GM18861 (cell line): ENCODE measurements around the gene SLFN14.
"Not testable (repeated sequence)": the region's sequence is repeated elsewhere in the genome, so short reads cannot be mapped to it uniquely, and the experiment has no call there.

Experiments
- ATAC-seq: cut with Tn5 transposase; IDR thresholded peaks from one replicate; pipeline ENCODE4 v1.9.1; 2021; ENCODE audit not compliant: unreplicated experiment

The SLFN14 gene

DNA sequence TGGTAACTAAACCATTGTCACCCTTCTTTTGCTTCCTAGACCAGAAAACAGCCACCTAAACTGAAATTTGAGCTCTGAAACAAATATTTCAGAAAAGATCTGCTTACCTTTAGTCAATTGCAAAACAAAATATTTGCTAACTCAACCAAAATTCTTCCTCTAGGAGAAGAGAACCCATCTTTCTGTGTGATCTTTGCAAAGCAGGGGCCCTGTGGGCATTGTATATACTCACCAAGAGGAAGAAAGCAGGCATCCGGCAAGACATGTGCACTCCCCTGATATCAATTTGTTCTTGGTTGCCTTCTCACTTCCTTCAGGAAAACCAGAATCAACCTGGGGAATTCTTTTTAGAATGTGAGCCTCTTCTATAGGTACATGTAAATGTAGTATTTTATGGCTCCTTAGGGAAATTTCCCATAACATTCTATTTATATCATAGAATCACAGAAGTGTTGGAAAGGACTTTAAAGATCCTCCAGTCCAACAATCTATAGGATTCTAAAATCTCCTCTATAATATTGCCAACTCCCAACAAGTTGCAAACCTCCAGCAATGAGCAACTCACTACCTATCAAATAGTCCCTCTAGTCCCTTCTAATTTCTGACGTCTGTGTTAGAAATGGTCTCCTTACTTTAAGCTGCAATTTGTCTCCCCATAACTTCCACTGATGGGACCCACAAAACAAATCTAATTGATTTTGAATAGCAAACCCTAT, 966 bp downstream of the SLFN14 start:
- no peak for ATAC-seq

DNA sequence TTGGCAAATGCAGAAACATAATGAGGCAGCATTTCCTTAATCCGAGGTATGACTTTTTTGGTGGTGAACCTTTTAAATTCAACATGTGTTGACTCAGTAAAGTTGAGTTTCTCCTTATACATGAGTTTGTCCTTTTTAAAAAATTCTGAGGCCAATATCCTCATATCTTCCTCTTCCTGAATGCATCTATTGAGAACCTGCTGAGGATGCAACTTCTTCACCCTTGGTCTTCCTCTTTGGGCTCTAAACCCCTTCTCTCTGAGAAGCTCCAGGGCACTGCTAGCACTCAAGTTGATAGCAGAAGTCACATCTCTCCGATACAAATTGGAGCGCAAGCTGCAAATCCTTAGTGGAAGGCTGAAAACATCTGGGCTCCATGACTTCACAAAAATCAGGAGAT, 3.3 kb downstream of the SLFN14 start:
- no peak for ATAC-seq

DNA sequence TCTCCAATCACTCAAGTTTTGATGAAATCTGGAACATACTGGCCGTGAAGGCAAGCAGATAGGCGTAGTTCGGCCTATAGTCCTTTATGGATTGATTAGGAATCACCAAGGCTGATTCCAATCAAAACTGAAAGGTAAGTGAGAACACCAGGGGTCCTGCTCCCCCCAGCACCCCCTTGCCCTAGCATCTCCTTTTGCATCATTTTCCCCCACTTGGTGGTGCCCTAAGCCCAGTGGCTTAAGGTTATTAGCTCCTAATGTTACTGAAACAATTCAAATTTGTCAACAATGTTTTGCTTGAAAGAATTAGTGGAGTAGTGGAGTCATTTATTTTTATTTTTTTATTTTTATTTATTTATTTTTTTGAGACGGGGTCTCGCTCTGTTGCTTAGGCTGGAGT, 4.9 kb downstream of the SLFN14 start:
- no peak for ATAC-seq

DNA sequence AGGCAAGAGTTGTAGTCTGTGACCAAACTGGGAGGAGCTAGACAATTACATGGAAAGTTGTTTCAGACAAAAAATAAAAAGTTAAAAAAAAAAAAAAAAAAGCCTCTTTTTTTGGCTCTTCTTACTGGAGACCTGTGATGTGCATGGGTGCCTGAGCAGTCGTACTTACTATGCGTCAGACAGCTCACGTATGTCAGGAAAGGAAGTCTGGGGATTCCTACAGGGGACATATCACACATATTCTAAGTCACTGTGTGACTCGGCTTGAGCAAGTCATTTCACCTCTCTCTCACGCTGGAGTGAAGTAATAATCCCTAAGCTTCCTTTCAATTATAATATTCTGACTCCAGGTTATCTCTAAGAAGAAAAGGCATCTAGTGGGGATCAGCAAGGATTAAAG, 6.0 kb downstream of the SLFN14 start:
- ATAC-seq, result no peak

DNA sequence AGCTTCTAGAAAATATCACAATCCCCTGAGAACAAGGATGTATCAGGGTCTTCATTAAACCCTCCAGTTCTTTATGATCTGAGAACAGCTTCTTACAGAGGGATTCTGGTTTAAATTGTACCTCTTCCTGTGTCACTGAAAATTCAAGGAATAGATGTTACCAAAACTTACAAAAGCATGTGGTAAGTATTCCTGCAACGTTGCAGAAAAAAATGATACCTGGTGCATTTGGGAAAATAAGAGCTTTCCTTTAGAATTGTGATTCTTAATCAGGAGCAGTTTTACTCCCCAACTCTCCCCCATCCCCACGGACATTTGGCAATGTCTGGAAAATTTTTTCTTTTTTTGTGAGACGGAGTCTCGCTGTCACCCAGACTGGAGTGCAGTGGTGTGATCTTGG, 7.3 kb downstream of the SLFN14 start:
- ATAC-seq, result no peak

DNA sequence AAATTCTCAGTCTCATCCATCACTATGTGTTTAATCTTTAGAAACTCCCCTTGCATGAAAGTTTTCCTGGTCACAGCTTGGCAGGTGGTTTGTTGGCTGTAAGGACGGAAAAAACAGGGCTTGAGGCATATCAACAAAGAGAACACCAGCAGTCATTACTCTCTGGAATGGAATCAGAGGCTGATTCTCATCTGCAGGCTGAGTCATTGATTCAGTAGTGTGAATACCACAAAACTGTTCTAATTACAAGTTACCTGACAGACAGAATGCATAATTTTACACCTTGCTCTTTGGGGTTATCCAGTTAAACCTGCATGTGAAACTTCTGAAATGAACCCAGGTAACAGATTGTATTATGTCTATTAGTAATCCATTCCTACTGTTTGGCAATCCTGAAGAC, 11.6 kb downstream of the SLFN14 start:
- no peak for ATAC-seq

DNA sequence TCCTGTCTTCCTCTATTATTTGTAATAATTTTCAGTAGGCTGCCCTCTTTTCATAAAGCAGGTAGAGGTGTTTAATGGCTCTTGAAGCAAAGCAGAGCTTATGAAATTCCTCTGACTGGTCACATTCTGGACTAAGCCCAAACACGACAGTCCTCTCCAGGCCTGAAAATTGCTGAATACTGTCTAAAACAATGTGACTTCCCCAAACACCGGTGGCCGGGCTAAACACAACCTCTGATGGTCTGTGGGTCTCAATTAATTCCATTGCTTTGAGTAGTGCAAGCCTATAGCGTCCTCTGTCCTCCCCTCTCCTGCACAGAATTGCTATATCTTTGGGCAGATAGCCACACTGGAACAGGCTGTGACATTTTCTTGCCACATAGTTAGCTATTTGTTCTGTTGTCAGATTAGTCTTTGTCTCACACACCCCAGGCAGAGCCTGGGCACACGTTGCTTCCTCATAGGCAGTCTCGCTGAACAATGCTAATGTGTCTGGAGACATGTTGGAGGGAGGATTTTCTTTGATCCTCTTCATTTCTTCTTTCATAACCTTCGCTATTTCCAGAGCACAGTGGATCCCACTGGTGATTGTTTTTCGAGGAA, 12.3 kb downstream of the SLFN14 start:
- no peak for ATAC-seq

DNA sequence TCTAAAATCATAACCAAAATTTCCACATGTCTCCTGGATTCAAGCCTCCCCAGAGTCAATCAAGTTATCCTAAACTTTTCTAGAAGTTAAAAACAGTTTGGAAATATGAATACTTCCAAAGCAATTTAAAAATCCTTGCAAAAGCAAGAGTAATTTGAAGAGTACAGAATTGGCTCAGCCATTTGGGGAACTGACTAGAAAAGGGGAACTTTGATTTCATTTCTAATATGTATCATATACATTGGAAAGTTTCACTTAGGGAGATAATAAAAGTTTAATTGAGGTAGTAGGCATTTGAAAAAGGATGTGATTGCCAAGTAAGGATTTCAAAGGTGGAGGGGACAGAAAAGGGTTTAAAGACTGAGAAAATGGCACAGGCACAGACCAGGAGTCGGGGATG, 14.1 kb downstream of the SLFN14 start:
- no peak for ATAC-seq

DNA sequence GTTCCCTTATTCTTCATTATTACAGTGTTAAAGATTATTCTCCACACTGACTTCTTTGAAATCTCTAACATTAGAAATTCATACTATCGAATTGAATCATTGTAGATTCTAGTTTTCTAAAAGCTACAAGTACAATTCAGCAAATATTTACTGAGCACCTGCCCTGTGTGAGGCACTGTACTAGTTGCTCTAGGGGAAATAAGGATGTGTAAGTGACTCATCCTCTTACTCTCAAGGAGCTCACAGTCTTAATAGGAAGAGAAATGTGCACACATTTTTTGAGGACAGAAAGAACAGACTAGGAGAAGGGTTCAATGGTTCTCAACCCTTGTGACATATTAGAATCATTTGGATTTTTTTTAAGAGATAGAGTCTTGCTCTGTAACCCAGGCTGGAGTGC, 15.5 kb downstream of the SLFN14 start:
- ATAC-seq, result no peak

DNA sequence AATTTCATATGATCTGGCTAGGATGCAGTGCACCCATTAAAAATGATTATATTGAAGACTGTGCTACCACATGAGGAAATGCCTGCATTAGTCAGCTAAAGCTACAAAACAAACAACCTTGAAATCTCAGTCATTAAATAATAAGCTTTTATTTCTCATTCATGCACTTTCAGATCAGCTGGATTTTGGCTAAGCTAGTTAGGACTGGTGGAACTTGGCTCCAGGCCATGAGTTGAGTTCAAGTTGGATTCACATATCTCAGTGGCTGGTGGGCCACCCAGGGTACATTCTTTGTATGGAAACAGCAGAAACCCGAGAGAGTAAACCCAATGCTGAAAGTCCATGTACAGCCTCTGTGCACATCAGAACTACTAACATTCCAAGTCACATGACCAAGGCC, 16.8 kb downstream of the SLFN14 start:
- ATAC-seq, result no peak

DNA sequence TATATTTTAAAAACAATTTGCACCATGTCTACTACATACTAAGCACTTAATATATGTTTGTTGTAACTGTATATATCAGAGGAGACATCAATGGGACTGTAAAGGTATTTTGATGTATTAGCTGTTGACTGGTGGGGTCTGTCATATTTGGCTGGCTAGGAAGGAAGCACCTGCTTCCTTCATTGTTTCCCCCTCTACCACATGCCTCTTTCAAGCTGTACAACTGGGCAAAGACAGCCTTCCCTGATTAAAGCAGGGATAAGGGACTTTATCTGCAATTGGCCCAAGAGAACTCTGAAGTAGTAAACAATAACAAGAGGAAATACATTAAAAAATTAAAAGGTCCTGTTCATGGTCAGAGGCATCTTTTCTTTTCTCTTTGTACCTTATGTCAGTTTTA, 17.6 kb downstream of the SLFN14 start:
- ATAC-seq, result no peak

DNA sequence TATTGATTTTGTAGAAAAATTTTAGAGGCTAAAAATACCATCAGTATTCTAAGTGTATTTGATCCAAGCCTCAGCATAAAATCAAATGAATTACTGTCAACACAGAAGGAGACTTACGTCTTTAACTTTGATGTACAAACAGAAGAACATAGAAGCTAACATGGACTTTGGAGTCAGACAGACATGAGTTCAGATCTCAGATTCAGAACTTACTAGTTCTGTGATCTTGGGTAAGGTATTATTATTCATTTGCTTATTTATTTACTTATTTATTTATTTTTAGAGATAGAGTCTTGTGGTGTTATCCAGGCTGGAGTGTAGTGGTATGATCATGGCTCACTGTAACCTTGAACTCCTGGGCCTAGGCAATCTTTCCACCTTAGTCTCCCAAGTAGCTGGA, 19.2 kb downstream of the SLFN14 start:
- no peak for ATAC-seq

DNA sequence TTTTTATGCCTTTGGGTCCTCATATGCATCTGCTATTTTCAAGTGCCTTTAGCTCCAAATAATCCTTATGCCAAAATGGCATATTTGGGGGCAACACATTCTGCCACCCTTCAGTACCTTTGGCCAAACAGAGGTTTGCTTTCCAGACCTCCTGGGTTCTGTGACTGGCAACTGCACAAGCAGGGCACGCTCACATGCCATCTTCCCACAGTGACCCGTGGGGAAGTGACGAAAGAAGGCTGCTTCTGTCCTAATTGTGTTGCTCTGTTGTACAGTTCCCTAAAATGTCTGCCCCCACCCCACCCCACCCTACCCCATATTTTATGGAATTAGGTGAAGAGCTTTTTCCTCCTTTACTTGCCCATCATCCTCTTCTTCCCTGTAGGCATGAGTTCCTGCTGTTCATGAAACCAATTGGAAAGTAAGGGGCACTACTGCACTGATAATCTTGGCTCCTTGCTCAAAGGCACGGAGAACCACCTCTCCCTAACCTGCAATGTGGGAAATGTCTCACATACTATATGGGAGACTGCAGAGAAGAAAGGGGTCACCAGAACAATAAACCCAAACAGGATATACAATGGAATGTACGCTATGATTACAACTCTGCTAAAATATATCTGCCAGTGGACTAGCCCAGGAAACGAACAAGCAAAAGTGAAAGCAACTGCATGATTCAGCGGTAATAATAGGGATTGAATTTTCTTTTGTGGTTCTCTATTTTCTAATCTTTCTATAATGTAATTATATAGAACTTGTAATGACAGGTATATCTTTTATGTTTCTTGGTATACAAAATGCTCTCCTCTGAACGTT, 19.8 kb downstream of the SLFN14 start:
- ATAC-seq, result no peak

DNA sequence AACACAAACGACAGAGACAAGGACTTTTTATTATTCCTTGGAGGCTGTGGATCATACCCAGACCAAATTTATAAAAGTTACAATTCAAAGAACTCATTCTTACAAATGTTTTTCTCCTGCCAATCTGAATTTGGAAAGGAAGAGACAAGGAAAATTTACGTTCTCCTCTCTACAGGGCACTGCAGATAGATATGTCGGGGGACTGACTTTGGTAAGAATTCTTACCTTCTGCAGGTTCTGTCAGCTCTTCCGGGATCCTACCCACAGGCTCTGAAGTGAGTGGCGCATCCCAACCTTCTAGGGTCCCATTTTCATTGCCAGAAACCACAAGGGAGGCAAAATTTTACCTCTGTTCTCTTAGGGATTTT, 21.0 kb downstream of the SLFN14 start:
- ATAC-seq, result no peak

DNA sequence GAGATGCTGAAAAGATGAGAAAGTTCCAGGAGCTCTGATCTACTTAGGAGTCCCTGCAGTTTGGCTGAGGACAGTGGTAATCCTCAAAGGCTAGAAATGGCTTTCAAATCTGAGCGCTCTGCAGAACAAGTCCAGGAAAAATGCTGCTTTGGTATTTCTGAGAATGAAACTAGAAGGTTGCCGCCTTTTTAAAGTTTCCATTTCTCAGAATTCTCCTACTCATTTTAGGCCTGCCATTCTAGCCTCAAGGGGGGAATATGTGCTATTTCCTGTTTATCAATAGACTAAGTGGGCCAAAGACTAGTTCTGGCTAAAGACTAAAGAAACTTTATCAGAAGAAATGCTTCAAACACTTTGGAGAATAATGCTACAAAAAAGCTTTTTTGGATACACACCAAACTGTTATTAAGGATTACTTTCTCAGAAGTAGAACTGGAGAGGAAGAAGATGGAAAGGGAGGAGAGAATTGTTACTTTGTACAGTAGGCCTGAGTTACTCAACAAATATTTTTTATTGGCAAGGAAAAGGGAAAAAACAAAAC, 22.9 kb downstream of the SLFN14 start, which contains the start of gene SLFN12L:
SLFN12L (minus strand) TSS at position 78 of the 541 bp plus-strand sequence. CDS start 15,314 bp downstream, outside the sequence.
- no peak for ATAC-seq

DNA sequence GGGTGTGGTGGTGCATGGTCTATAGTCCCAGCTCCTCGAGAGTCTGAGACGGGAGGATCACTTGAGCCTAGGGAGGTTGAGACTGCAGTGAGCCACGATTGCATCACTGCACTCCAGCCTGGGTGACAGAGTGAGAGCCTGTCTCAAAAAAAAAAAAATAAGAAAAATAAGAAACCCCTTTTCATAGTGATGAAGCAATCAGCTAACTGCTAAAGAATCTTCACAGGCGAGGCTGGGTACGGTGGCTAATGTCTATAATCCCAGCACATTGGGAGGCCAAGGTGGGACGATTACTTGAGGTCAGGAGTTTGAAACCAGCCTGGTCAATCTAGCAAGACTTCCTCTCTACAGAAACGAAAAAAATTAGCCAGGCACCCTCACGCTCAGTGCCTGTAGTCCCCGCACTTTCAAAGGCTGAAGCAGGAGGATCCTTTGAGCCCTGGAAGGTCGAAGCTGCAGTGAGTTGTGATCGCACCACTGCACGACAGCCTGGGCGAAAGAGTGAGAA, 23.9 kb downstream of the SLFN14 start:
- no peak for ATAC-seq

DNA sequence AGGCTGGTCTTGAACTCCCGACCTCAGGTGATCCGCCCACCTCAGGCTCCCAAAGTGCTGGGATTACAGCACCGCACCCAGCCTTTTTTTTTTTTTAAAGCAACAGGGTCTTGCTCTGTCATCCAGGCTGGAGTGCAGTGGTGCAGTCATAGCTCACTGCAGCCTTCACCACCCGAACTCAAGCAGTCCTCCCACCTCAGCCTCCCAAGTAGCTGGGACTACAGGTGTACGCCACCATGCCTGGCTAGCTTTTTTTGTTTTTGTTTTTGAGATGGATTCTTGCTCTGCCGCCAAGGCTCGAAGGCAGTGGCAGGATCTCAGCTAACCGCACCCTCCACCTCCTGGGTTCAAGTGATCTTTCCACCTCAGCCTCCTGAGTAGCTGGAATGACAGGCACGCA, 25.2 kb downstream of the SLFN14 start:
- not testable (repeated sequence) for ATAC-seq

DNA sequence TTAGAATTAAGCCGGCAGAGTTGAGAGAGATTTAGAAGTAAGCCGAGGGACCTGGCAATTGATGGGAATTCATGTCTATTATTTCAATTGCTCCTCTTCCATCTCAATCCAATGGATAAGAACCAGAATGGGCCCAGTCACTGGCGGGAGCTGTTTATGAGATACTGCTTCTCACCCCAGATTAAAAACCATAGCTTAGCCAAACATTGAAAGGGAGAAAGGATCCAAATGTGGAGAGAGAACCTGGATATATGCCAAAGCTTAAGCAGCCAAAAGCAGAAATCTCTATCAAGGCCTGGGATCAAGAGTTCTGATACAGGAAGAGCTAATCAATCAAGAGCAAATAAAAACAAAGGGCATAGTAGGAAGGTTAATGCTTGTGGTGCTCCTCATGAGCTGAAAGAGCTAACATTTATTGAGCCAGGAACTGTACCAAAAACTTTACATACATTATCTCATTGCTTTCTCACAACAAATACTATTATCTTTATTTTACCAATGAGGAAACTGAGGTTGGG, 26.0 kb downstream of the SLFN14 start:
- ATAC-seq, result no peak

DNA sequence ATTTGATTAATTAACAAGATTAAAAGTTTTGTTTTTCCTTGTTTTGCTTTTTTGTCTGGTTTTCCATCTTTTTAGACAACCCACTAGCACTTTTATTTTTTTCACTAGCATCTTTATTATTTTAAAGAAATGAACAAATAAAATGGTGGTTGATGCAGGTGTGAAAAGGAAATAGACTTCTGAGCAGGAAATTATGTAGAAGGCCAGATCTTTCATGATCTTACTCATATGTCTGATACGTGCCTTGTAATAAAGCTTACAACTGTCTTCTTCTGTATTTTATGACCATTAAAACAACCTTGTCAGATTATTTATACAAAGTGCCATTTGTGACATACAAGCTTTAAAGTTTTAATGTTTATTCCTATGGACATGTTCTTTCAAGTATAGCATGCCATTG, 29.5 kb downstream of the SLFN14 start:
- ATAC-seq, result no peak

DNA sequence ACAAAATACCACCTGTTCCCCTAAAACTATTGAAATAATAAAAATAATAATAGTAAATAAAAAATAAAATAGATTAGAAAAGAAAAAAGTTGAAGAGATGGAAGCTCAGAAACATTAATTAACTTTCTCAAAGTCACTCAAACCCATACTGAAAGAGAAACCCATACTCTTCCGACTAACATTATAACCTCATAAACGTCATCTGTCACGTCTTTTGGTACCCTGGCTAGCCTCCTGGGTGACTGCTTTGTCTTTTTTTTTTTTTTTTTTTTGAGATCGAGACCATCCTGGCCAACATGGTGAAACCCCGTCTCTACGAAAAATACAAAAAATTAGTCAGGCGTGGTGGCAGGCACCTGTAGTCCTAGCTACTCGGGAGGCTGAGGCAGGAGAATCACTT, 30.8 kb downstream of the SLFN14 start:
- no peak for ATAC-seq

DNA sequence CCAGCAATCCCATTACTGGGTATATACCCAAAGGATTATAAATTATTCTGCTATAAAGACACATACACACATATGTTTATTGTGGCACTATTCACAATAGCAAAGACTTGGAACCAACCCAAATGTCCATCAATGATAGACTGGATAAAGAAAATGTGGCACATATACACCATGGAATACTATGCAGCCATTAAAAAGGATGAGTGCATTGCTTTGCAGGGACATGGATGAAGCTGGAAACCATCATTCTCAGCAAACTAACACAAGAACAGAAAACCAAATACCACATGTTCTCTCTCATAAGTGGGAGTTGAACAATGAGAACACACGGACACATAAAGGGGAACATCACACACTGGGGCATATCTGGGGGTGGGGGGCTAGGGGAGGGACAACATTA, 31.3 kb downstream of the SLFN14 start:
- not testable (repeated sequence) for ATAC-seq
